A549 (cell line): Measurements from ENCODE around the gene ZNF273. TPM values are rescaled to one million over a fixed set of nuclear protein-coding genes. Genes with fewer than 3 reads are reported as not detected.

Experiments used
- ATAC-seq, 2 experiments: fragments of 200-7000 bp in 1 of 2; fragments of >200 bp in 1 of 2; cut with Nextera tagmentation in 1 of 2; cut with Tn5 transposase in 1 of 2; 3 replicates each; pipeline versions ENCODE4 v1.8.0 to v1.9.1; 2018 to 2020; ENCODE audit warnings: mild to moderate bottlenecking in 1 of 2, moderate library complexity in 1 of 2
- CTCF ChIA-PET: fragments of 300-600 bp; sonication (Branson Sonifier 250); formaldehyde crosslinking; extraction: SDS; loops from one replicate; lab custom pipeline; 2021; ENCODE audit warnings: antibody characterized with exemption, inconsistent platforms; lab: Yijun Ruan, JAX
- POLR2A ChIA-PET: fragments of 350-600 bp; formaldehyde crosslinking; extraction: SDS; loops from one replicate; lab custom pipeline; 2021; ENCODE audit warnings: antibody characterized with exemption, inconsistent platforms; lab: Yijun Ruan, JAX
- DNase-seq, 2 experiments: peaks; one replicate each; pipeline versions ENCODE4 v3.0.0 to v3.0.0-alpha.2; 2011 to 2016; ENCODE audit warnings: low read depth in 1 of 2, low spot score in 1 of 2
- FAIRE-seq: peaks from 2 replicates; lab custom pipeline; 2011; peaks lifted over from hg19 to GRCh38; lab: Jason Lieb, UNC
- H3K27ac ChIP-seq, 2 experiments: fragments of >200 bp; sonication (Bioruptor Twin); formaldehyde crosslinking; 3 replicates each; pipeline ENCODE4 v1.5.1; 2016 to 2017
- H3K4me1 ChIP-seq: fragments of >200 bp; sonication (Bioruptor Twin); formaldehyde crosslinking; 3 replicates; pipeline ENCODE4 v1.6.1; 2016
- H3K4me2 ChIP-seq: fragments of >200 bp; sonication (Bioruptor Twin); formaldehyde crosslinking; 3 replicates; pipeline ENCODE4 v1.6.1; 2016
- H3K4me3 ChIP-seq: fragments of >200 bp; sonication (Bioruptor Twin); formaldehyde crosslinking; 3 replicates; pipeline ENCODE4 v1.5.1; 2016
- H3K9me3 ChIP-seq: fragments of >200 bp; sonication (Bioruptor Twin); formaldehyde crosslinking; 3 replicates; pipeline ENCODE4 v1.6.1; 2016
- BCL3 ChIP-seq: fragments of >200 bp; sonication (Bioruptor Twin); formaldehyde crosslinking; IDR thresholded peaks from 3 replicates; pipeline ENCODE4 v1.6.1; 2016
- CBX2 ChIP-seq: fragments of 200-600 bp; sonication (generic); IDR thresholded peaks from 2 replicates; pipeline ENCODE4 v1.6.1; 2016; ENCODE audit warnings: low read depth, mild to moderate bottlenecking, borderline replicate concordance
- CBX8 ChIP-seq: fragments of 200-600 bp; sonication (generic); IDR thresholded peaks from 2 replicates; pipeline ENCODE4 v1.6.1; 2016
- CHD2 ChIP-seq: fragments of 150-350 bp; IDR thresholded peaks from 2 replicates; pipeline ENCODE4 v1.6.1; 2014; ENCODE audit warnings: low read length; ENCODE audit not compliant: partially characterized antibody
- CTCF ChIP-seq: fragments of >200 bp; sonication (Bioruptor Twin); formaldehyde crosslinking; IDR thresholded peaks from 3 replicates; pipeline ENCODE4 v1.5.1; 2016
- EP300 ChIP-seq, 2 experiments: fragments of >200 bp; sonication (Bioruptor Twin); formaldehyde crosslinking; IDR thresholded peaks; 2 replicates in 1 of 2; 3 replicates in 1 of 2; pipeline ENCODE4 v1.6.1; 2016 to 2017
- HDAC2 ChIP-seq: fragments of 200-600 bp; sonication (generic); IDR thresholded peaks from 2 replicates; pipeline ENCODE4 v1.6.1; 2016
- HOXA7 ChIP-seq: fragments of 250-450 bp; sonication (Bioruptor Pico); IDR thresholded peaks from 2 replicates; pipeline ENCODE4 v1.5.0; 2020; ENCODE audit warnings: mild to moderate bottlenecking, moderate library complexity
- HOXB13 ChIP-seq: fragments of 250-450 bp; sonication (Bioruptor Pico); IDR thresholded peaks from 2 replicates; pipeline ENCODE4 v1.5.0; 2020; ENCODE audit warnings: low read depth, mild to moderate bottlenecking, moderate library complexity
- HOXB5 ChIP-seq: fragments of 250-450 bp; sonication (Bioruptor Pico); IDR thresholded peaks from 2 replicates; pipeline ENCODE4 v1.5.0; 2020; ENCODE audit warnings: mild to moderate bottlenecking, moderate library complexity
- KDM5A ChIP-seq: fragments of 200-600 bp; sonication (generic); IDR thresholded peaks from 2 replicates; pipeline ENCODE4 v1.6.1; 2016; ENCODE audit warnings: antibody characterized with exemption, mild to moderate bottlenecking
- NPAS2 ChIP-seq: fragments of 250-450 bp; sonication (Bioruptor Pico); IDR thresholded peaks from 2 replicates; pipeline ENCODE4 v1.8.0; 2022; ENCODE audit warnings: mild to moderate bottlenecking, moderate library complexity, borderline replicate concordance
- RAD21 ChIP-seq, 2 experiments: fragments of >200 bp in 1 of 2; sonication (Bioruptor Twin) in 1 of 2; formaldehyde crosslinking in 1 of 2; IDR thresholded peaks in 1 of 2; conservative IDR thresholded peaks in 1 of 2; 2 replicates in 1 of 2; 3 replicates in 1 of 2; pipeline ENCODE4 v1.6.1; 2012 to 2018; ENCODE audit warnings: inconsistent platforms in 1 of 2
- RARB ChIP-seq: fragments of 250-450 bp; sonication (Bioruptor Pico); IDR thresholded peaks from 2 replicates; pipeline ENCODE4 v1.8.0; 2021; ENCODE audit warnings: mild to moderate bottlenecking, moderate library complexity
- RFX5 ChIP-seq: fragments of 450-650 bp; IDR thresholded peaks from 2 replicates; pipeline ENCODE4 v1.7.1; 2014; ENCODE audit warnings: antibody characterized with exemption, mild to moderate bottlenecking, moderate library complexity
- RNF2 ChIP-seq: fragments of 200-600 bp; sonication (generic); IDR thresholded peaks from 2 replicates; pipeline ENCODE4 v1.6.1; 2016; ENCODE audit warnings: low read depth, mild to moderate bottlenecking, antibody characterized with exemption, moderate library complexity, borderline replicate concordance
- SREBF2 ChIP-seq: fragments of 450-650 bp; IDR thresholded peaks from 2 replicates; pipeline ENCODE4 v1.6.1; 2014; ENCODE audit warnings: mild to moderate bottlenecking, moderate library complexity
- ZNF302 ChIP-seq: fragments of 250-450 bp; sonication (Bioruptor Pico); IDR thresholded peaks from 2 replicates; pipeline ENCODE4 v1.9.0; 2021; ENCODE audit warnings: inconsistent platforms, mild to moderate bottlenecking, moderate library complexity
- ZSCAN20 ChIP-seq: fragments of 250-450 bp; sonication (Bioruptor Pico); IDR thresholded peaks from 2 replicates; pipeline ENCODE4 v1.8.0; 2022; ENCODE audit warnings: mild to moderate bottlenecking, moderate library complexity
- WGBS: methylation state at CpG from one replicate; pipeline ENCODE4 v1.1.6; 2017; ENCODE audit errors: missing lambda C conversion rate; 5-methylcytosine and 5-hydroxymethylcytosine counted together
- polyA plus RNA-seq, 4 experiments: library from polyadenylated mRNA; depleted of rRNA in 3 of 4; stranded (reverse); fragments of >200 nt; fragmentation: RNase III in 1 of 4; extraction: RNeasy Plus Mini Kit Qiagen cat#74134 plus additional on column Dnase treatment in 1 of 4; gene quantifications; 2 replicates in 3 of 4; 3 replicates in 1 of 4; pipeline ENCODE4 v1.2.3, GENCODE V29; 2011 to 2017
- TF ChIP-seq, protein P1 (sequence below): fragments of 250-450 bp; sonication (Bioruptor Pico); IDR thresholded peaks from 2 replicates; pipeline ENCODE4 v1.5.0; 2021; ENCODE audit warnings: mild to moderate bottlenecking, moderate library complexity, borderline replicate concordance
- TF ChIP-seq, protein P2 (sequence below): IDR thresholded peaks from 2 replicates; pipeline ENCODE4 v1.6.1; 2012
- TF ChIP-seq, protein P3 (sequence below): fragments of 250-450 bp; sonication (Bioruptor Pico); IDR thresholded peaks from 2 replicates; pipeline ENCODE4 v1.5.0; 2020; ENCODE audit warnings: low read depth, mild to moderate bottlenecking, moderate library complexity
- TF ChIP-seq, protein P4 (sequence below): IDR thresholded peaks from 2 replicates; pipeline ENCODE4 v1.6.1; 2012; ENCODE audit warnings: low read depth, borderline replicate concordance

Gene ZNF273
- polyA plus RNA-seq, 2 of the 4 experiments (the other 2 are of a cell fraction): 3.1 to 5.2 TPM

DNA sequence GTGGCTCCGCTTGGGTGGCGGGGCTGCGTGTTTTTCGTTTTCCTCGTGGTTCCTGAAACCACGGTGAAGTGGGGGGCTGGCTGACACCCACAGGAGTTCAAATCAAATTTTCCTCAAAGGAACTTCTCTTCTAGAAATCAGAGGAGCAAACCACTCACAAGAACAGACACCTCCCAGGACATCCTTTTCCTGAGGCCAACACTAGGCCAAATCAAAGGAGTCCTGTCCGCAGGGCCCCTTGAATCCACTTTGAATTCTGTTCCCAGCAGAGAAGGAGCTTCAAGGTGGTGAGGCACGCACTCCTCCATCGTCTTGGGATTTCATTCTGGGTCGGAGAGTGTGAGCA lies 29.9 kb upstream of the ZNF273 start (continued):
- TF ChIP-seq HOXB5 (CRISPR knock-in tag) (no peak), CBX8 (no peak)
- TF ChIP-seq, protein P1, sequence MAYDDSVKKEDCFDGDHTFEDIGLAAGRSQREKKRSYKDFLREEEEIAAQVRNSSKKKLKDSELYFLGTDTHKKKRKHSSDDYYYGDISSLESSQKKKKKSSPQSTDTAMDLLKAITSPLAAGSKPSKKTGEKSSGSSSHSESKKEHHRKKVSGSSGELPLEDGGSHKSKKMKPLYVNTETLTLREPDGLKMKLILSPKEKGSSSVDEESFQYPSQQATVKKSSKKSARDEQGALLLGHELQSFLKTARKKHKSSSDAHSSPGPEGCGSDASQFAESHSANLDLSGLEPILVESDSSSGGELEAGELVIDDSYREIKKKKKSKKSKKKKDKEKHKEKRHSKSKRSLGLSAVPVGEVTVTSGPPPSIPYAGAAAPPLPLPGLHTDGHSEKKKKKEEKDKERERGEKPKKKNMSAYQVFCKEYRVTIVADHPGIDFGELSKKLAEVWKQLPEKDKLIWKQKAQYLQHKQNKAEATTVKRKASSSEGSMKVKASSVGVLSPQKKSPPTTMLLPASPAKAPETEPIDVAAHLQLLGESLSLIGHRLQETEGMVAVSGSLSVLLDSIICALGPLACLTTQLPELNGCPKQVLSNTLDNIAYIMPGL (CRISPR knock-in tag): no peak

DNA sequence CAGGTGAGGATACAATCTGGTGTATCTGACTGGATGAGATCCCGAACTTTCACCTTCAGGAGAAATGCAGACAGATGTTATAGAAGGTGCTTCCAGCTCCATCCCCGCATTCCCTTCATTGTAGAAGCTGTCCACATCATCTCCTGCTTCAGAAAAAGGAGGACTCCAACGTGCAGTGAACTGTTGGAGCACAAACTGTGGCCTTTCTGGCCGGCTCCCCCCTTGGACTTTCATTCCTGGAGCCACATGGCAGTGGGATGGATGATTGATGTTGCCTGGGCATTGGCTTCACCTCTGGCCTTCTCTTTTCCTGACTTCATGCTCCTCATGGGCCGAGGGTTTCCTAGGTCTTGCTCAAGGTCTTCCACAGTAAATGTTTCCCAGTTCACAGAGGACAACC lies 29.6 kb upstream of the ZNF273 start:
- Histone ChIP-seq H3K4me3 (no peak overlapping the region), H3K27ac (no peak overlapping the region), H3K9me3 (peaks cover 8% of the 10 kb centered on the region; the same call in 2 of the 3 replicates)
- FAIRE-seq (no peak), DNase-seq (no peak), ATAC-seq (no peak)
- POLR2A ChIA-PET: no interaction called here
- 1% methylated on average over 5 of the region's 5 CpGs for WGBS
- no peak for TF ChIP-seq RFX5
- no peak for TF ChIP-seq RNF2
- no peak for TF ChIP-seq KDM5A
- TF ChIP-seq, protein P2, sequence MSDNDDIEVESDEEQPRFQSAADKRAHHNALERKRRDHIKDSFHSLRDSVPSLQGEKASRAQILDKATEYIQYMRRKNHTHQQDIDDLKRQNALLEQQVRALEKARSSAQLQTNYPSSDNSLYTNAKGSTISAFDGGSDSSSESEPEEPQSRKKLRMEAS: no peak
- TF ChIP-seq SREBF2: no peak
- no peak for TF ChIP-seq HOXA7 (CRISPR knock-in tag)
- TF ChIP-seq CTCF: no peak
- TF ChIP-seq, all 56 proteins: peak for 0
- CTCF ChIA-PET: no interaction called here
- Histone ChIP-seq H3K4me2 (no peak overlapping the region), H3K4me1 (no peaks in the 10 kb centered on the region)

GRCh38 chr7:64874114-64874513 lies 29.0 kb upstream of the ZNF273 start:
- FAIRE-seq: no peak
- WGBS: 9% methylated on average over 10 of the region's 10 CpGs
- no peak for TF ChIP-seq HOXB13
- TF ChIP-seq EP300 (IDR thresholded peaks at IDR 0.05): no peak
- TF ChIP-seq CBX8: no peak
- TF ChIP-seq HOXA7 (CRISPR knock-in tag): no peak
- TF ChIP-seq RARB (CRISPR knock-in tag): no peak
- TF ChIP-seq, all 56 proteins: peak for 0
- Histone ChIP-seq H3K4me3 (no peak overlapping the region), H3K4me1 (no peaks in the 10 kb centered on the region), H3K9me3 (peaks cover 13% of the 10 kb centered on the region; the same call in 2 of the 3 replicates), H3K4me2 (no peak overlapping the region), H3K27ac (no peak overlapping the region)
- CTCF ChIA-PET: no interaction called here
- no peak for ATAC-seq
- POLR2A ChIA-PET: no interaction called here
- no peak for DNase-seq

DNA sequence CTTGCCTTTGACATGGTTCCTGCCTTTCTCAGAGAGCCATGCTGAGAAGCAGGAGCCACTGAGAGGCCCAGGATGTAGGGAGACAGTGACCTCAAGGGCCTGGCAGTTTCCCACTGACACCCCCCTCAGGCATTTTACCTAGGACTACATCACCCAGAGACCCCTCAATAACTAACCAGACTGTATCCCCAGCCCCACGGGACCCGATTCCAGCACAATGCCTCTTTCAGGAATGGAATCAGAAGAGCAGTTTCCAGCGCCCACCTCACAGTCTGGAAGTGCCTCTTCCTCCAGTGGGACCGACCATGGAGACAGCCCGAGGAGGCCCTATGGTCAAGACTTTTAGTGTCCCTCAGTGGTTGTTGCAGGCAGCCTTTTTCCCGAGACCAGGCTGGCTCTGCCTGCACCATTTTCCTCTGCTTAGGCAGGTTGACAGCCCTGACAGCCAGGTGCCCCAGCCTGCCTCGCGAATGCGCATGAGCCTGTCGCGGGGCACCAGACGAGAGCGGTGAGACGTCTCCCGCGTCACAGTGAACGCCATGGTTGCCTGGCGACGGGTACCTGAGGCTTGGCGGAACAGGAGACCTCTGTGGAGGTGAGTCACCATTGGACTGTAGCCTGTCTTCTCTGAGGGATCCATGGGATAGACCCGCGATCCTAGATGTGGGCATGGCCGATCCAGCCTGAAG lies 28.4 kb upstream of the ZNF273 start:
- H3K4me3 ChIP-seq: no peak overlapping the region
- POLR2A ChIA-PET: no interaction called here
- H3K27ac ChIP-seq: no peak overlapping the region
- no peak for DNase-seq
- no peaks in the 10 kb centered on the region for H3K4me1 ChIP-seq
- H3K4me2 ChIP-seq: no peak overlapping the region
- FAIRE-seq: no peak
- peaks cover 18% of the 10 kb centered on the region; the same call in 2 of the 3 replicates for H3K9me3 ChIP-seq
- 30% methylated on average over 6 of the region's 23 CpGs for WGBS
- ATAC-seq: no peak
- CTCF ChIA-PET: no interaction called here
- TF ChIP-seq, protein P3, sequence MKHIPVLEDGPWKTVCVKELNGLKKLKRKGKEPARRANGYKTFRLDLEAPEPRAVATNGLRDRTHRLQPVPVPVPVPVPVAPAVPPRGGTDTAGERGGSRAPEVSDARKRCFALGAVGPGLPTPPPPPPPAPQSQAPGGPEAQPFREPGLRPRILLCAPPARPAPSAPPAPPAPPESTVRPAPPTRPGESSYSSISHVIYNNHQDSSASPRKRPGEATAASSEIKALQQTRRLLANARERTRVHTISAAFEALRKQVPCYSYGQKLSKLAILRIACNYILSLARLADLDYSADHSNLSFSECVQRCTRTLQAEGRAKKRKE (CRISPR knock-in tag): no peak
- no peak for TF ChIP-seq BCL3
- no peak for TF ChIP-seq RAD21 (conservative IDR thresholded peaks at IDR 0.05 in 1 of 2, IDR thresholded peaks at IDR 0.05 in 1 of 2)
- no peak for TF ChIP-seq HDAC2
- no peak for TF ChIP-seq ZNF302 (CRISPR knock-in tag)
- no peak for TF ChIP-seq CBX2
- TF ChIP-seq, protein P1 (CRISPR knock-in tag): no peak
- no peak for TF ChIP-seq ZSCAN20 (CRISPR knock-in tag)
- TF ChIP-seq, protein P4, sequence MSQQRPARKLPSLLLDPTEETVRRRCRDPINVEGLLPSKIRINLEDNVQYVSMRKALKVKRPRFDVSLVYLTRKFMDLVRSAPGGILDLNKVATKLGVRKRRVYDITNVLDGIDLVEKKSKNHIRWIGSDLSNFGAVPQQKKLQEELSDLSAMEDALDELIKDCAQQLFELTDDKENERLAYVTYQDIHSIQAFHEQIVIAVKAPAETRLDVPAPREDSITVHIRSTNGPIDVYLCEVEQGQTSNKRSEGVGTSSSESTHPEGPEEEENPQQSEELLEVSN: no peak
- no peak for TF ChIP-seq CHD2
- no peak for TF ChIP-seq NPAS2 (CRISPR knock-in tag)
